Uterus (tissue), 2 donors: Measurements from ENCODE around the gene OTOP1.
"Not testable (repeated sequence)": the region's sequence is repeated elsewhere in the genome, so short reads cannot be mapped to it uniquely, and the experiment has no call there.

ENCODE experiments used
- CTCF ChIP-seq, 4 experiments: fragments of 200-600 bp in 2 of 4; fragments of 450-650 bp in 2 of 4; sonication (generic) in 2 of 4; IDR thresholded peaks; one replicate each; pipeline ENCODE4 v1.5.1; 2016 to 2019; ENCODE audit warnings: antibody characterized with exemption in 4 of 4, mild to moderate bottlenecking in 2 of 4, moderate library complexity in 1 of 4
- POLR2A ChIP-seq, 2 donors: fragments of 450-650 bp; IDR thresholded peaks; one replicate each; pipeline ENCODE4 v1.6.1; 2016; ENCODE audit warnings: antibody characterized with exemption in 2 of 2, mild to moderate bottlenecking in 1 of 2, moderate library complexity in 1 of 2

- not testable (repeated sequence) for TF ChIP-seq CTCF, POLR2A (IDR thresholded peaks at IDR 0.05)
Observed at GRCh38 chr4:4142679-4143078, 84.0 kb downstream of the OTOP1 start.
